Activated naive CD4-positive, alpha-beta T cell (primary cell): ENCODE data around the gene TEX13D.
"Not testable (repeated sequence)": the region's sequence is repeated elsewhere in the genome, so short reads cannot be mapped to it uniquely, and the experiment has no call there.

Source experiments
- DNase-seq, 4 experiments: peaks; one replicate each; lab custom pipeline; 2025; lab: John Stamatoyannopoulos, UW

Gene TEX13D

GRCh38 chrX:124332481-124333424 is at the start of gene TEX13D:
TSS of gene TEX13D (plus strand) at chrX:124332660. CDS start at chrX:124332918, 258 bp downstream.
- no peak for DNase-seq

GRCh38 chrX:124289443-124289842 is 43.0 kb upstream of the TEX13D start:
- no peak for DNase-seq

GRCh38 chrX:124293810-124294209 is 38.6 kb upstream of the TEX13D start:
- DNase-seq, result no peak

GRCh38 chrX:124299323-124299722 is 33.1 kb upstream of the TEX13D start:
- not testable (repeated sequence) for DNase-seq

GRCh38 chrX:124300405-124300804 is 32.1 kb upstream of the TEX13D start:
- no peak for DNase-seq

GRCh38 chrX:124307253-124307907 is 25.1 kb upstream of the TEX13D start:
- DNase-seq, result no peak

GRCh38 chrX:124325732-124326131 is 6.7 kb upstream of the TEX13D start:
- no peak for DNase-seq

GRCh38 chrX:124328765-124329164 is 3.7 kb upstream of the TEX13D start:
- DNase-seq, result no peak

- DNase-seq, result no peak
These were observed 1.4 kb downstream of the TEX13D start for GRCh38 chrX:124333862-124334261.

GRCh38 chrX:124334555-124334954 is 2.1 kb downstream of the TEX13D start:
- DNase-seq, result not testable (repeated sequence)

GRCh38 chrX:124335598-124335997 is 3.1 kb downstream of the TEX13D start:
- no peak for DNase-seq

- DNase-seq, result no peak
These were observed 5.5 kb downstream of the TEX13D start for GRCh38 chrX:124337916-124338315.

- no peak for DNase-seq
These were observed 6.5 kb downstream of the TEX13D start for GRCh38 chrX:124338733-124339514.

GRCh38 chrX:124341396-124342132 is 9.1 kb downstream of the TEX13D start:
- DNase-seq, result no peak

- DNase-seq, result no peak
These were observed 9.9 kb downstream of the TEX13D start for GRCh38 chrX:124342174-124342867.

- no peak for DNase-seq
These were observed 10.6 kb downstream of the TEX13D start for GRCh38 chrX:124343016-124343415.

GRCh38 chrX:124344246-124344645 is 11.8 kb downstream of the TEX13D start:
- DNase-seq, result no peak

- peak in 2 of 4 experiments; percentile 0 to 4 for DNase-seq
These were observed 13.8 kb downstream of the TEX13D start, which contains the start of gene SH2D1A for GRCh38 chrX:124346117-124346876. TSS of gene SH2D1A (plus strand) at chrX:124346563. CDS start at chrX:124346643, 80 bp downstream.

GRCh38 chrX:124346877-124347241 is 14.4 kb downstream of the TEX13D start:
- DNase-seq, result no peak

- DNase-seq, result no peak
These were observed 14.8 kb downstream of the TEX13D start for GRCh38 chrX:124347242-124347641.
